Measurements from ENCODE around the gene RBM28. TPM values are rescaled to one million over a fixed set of nuclear protein-coding genes. Genes with fewer than 3 reads are reported as not detected.

RBM28 gene
- total RNA-seq, 1 experiment from 2014 or later: 100 TPM

- Histone ChIP-seq H3K27ac (ENCODE audit: low read depth, low read length, poor library complexity, severe bottlenecking) (no peak overlapping the region), H3K9me3 (ENCODE audit: low read depth, low read length, poor library complexity, severe bottlenecking) (no peaks in the 10 kb centered on the region), H3K36me3 (ENCODE audit: insufficient read depth, low read length, poor library complexity, severe bottlenecking) (no peaks in the 10 kb centered on the region), H3K27me3 (replicated peaks; ENCODE audit: insufficient read depth, low read depth, low read length, poor library complexity) (no peaks in the 10 kb centered on the region), H3K4me3 (ENCODE audit: low read depth, low read length, poor library complexity, severe bottlenecking) (no peak overlapping the region), H3K4me1 (ENCODE audit: insufficient read depth, low read length, poor library complexity, severe bottlenecking) (no peaks in the 10 kb centered on the region)
- no TSS peak for BruUV-seq (replicated peaks)
- POLR2A ChIA-PET (ENCODE audit: low non-redundant PET): no interaction called here
- intact Hi-C loops (cut with micrococcal nuclease; ENCODE audit: unreplicated experiment): no loop called here
- CTCF ChIA-PET: no interaction called here
- no peak for DNase-seq (ENCODE audit: low spot score)
- TF ChIP-seq, protein P1, sequence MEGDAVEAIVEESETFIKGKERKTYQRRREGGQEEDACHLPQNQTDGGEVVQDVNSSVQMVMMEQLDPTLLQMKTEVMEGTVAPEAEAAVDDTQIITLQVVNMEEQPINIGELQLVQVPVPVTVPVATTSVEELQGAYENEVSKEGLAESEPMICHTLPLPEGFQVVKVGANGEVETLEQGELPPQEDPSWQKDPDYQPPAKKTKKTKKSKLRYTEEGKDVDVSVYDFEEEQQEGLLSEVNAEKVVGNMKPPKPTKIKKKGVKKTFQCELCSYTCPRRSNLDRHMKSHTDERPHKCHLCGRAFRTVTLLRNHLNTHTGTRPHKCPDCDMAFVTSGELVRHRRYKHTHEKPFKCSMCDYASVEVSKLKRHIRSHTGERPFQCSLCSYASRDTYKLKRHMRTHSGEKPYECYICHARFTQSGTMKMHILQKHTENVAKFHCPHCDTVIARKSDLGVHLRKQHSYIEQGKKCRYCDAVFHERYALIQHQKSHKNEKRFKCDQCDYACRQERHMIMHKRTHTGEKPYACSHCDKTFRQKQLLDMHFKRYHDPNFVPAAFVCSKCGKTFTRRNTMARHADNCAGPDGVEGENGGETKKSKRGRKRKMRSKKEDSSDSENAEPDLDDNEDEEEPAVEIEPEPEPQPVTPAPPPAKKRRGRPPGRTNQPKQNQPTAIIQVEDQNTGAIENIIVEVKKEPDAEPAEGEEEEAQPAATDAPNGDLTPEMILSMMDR (conservative IDR thresholded peaks at IDR 0.05; ENCODE audit: low read depth, low read length): no peak
- no peak for TF ChIP-seq EZH2 (IDR thresholded peaks at IDR 0.05; ENCODE audit: borderline replicate concordance, low read depth, low read length, poor library complexity, severe bottlenecking)
These were observed 90.0 kb downstream of the RBM28 start for GRCh38 chr7:128253701-128254100.

DNA sequence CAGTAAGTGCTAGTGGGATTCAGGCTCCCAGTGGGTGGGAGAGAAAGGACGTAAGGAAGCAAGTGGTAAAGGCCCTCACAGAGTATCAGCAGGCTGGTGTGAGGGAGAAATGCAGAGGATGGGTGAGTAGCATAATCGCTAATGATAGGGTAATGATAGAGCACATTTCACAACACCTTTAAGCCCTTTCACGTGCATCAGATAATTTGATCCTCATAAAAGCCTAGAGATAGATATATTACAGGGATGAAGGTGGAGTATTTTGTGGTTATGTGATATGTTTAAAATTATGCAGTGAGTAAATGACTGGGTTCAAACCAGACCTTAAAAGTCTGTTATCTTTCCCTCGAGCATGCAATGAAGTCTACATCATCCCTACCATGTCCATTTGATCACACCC, 92.4 kb downstream of the RBM28 start:
- Histone ChIP-seq H3K27me3 (replicated peaks; ENCODE audit: insufficient read depth, low read depth, low read length, poor library complexity) (no peaks in the 10 kb centered on the region), H3K4me3 (ENCODE audit: low read depth, low read length, poor library complexity, severe bottlenecking) (no peak overlapping the region), H3K27ac (ENCODE audit: low read depth, low read length, poor library complexity, severe bottlenecking) (no peak overlapping the region), H3K36me3 (ENCODE audit: insufficient read depth, low read length, poor library complexity, severe bottlenecking) (no peaks in the 10 kb centered on the region), H3K9me3 (ENCODE audit: low read depth, low read length, poor library complexity, severe bottlenecking) (no peaks in the 10 kb centered on the region), H3K4me1 (ENCODE audit: insufficient read depth, low read length, poor library complexity, severe bottlenecking) (no peaks in the 10 kb centered on the region)
- CTCF ChIA-PET: no interaction called here
- TF ChIP-seq EZH2 (IDR thresholded peaks at IDR 0.05; ENCODE audit: borderline replicate concordance, low read depth, low read length, poor library complexity, severe bottlenecking): no peak
- TF ChIP-seq, protein P1 (conservative IDR thresholded peaks at IDR 0.05; ENCODE audit: low read depth, low read length): no peak
- POLR2A ChIA-PET (ENCODE audit: low non-redundant PET): no interaction called here
- no peak for DNase-seq (ENCODE audit: low spot score)
- BruUV-seq (replicated peaks): no TSS peak
- intact Hi-C loops (cut with micrococcal nuclease; ENCODE audit: unreplicated experiment): no loop called here

Other genes with a start within 250 kb of the RBM28 start
- gene LEP, start 102.6 kb downstream of the RBM28 start, total RNA-seq (2021): not detected in 2 replicates
- gene PRRT4, start 17.8 kb upstream of the RBM28 start, total RNA-seq (2021): 38.8 and 42.4 TPM in 2 replicates
- 74.4 and 92.6 TPM in 2 replicates for gene IMPDH1, start 66.1 kb upstream of the RBM28 start, total RNA-seq (2021)
- 33.9 and 36.1 TPM in 2 replicates for gene HILPDA, start 112.0 kb upstream of the RBM28 start, total RNA-seq (2021)
- 53.8 and 58.7 TPM in 2 replicates for gene METTL2B, start 132.8 kb upstream of the RBM28 start, total RNA-seq (2021)

Data from A673 (cell line).